Measurements from ENCODE around the gene PAPSS1.

The PAPSS1 gene

DNA sequence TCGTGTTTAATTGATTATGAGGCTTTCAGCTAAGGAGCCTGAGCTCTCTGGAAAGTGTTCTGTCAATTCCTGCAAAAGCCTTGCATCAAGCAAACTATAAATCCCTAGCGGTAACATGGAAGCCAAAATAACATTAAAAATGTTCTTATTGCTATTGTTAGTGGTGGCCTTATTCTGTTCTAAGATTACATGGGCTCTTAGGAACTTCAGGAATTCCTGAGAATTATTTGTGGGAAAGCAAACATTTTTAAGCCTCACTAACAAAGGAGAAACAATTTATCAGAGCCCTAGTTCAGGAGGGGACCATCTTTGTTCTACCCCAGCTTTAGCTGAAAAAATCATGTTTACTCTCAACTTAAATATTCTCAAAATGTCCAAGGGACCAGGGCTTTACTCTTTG, 119.6 kb downstream of the PAPSS1 start:
- H3K4me3 ChIP-seq (replicated peaks in 1 of 2; ENCODE audit: low read depth in 2 of 2, low read length in 2 of 2) = no peak overlapping the region
- DNase-seq (ENCODE audit: low read depth in 2 of 2) = peak; percentile 46 to 50
- TF ChIP-seq, protein P1, sequence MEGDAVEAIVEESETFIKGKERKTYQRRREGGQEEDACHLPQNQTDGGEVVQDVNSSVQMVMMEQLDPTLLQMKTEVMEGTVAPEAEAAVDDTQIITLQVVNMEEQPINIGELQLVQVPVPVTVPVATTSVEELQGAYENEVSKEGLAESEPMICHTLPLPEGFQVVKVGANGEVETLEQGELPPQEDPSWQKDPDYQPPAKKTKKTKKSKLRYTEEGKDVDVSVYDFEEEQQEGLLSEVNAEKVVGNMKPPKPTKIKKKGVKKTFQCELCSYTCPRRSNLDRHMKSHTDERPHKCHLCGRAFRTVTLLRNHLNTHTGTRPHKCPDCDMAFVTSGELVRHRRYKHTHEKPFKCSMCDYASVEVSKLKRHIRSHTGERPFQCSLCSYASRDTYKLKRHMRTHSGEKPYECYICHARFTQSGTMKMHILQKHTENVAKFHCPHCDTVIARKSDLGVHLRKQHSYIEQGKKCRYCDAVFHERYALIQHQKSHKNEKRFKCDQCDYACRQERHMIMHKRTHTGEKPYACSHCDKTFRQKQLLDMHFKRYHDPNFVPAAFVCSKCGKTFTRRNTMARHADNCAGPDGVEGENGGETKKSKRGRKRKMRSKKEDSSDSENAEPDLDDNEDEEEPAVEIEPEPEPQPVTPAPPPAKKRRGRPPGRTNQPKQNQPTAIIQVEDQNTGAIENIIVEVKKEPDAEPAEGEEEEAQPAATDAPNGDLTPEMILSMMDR (IDR thresholded peaks at IDR 0.05; ENCODE audit: low read depth, low read length) = no peak

GRCh38 chr4:107599841-107600240, 120.2 kb downstream of the PAPSS1 start:
- no peak overlapping the region for H3K4me3 ChIP-seq (replicated peaks in 1 of 2; ENCODE audit: low read depth in 2 of 2, low read length in 2 of 2)
- TF ChIP-seq, protein P1 (IDR thresholded peaks at IDR 0.05; ENCODE audit: low read depth, low read length) = no peak
- DNase-seq (ENCODE audit: low read depth in 2 of 2) = no peak

- H3K4me3 ChIP-seq (replicated peaks in 1 of 2; ENCODE audit: low read depth in 2 of 2, low read length in 2 of 2) = no peak overlapping the region
- TF ChIP-seq, protein P1 (IDR thresholded peaks at IDR 0.05; ENCODE audit: low read depth, low read length) = no peak
- DNase-seq (ENCODE audit: low read depth in 2 of 2) = no peak
Observed at GRCh38 chr4:107593230-107593629, 126.8 kb downstream of the PAPSS1 start.

- H3K4me3 ChIP-seq (replicated peaks in 1 of 2; ENCODE audit: low read depth in 2 of 2, low read length in 2 of 2) = no peak overlapping the region
- DNase-seq (ENCODE audit: low read depth in 2 of 2) = no peak
- TF ChIP-seq, protein P1 (IDR thresholded peaks at IDR 0.05; ENCODE audit: low read depth, low read length) = no peak
Observed at GRCh38 chr4:107592519-107592918, 127.5 kb downstream of the PAPSS1 start.

- no peak overlapping the region for H3K4me3 ChIP-seq (replicated peaks in 1 of 2; ENCODE audit: low read depth in 2 of 2, low read length in 2 of 2)
- TF ChIP-seq, protein P1 (IDR thresholded peaks at IDR 0.05; ENCODE audit: low read depth, low read length) = no peak
- DNase-seq (ENCODE audit: low read depth in 2 of 2) = no peak
Observed at GRCh38 chr4:107589269-107589668, 130.8 kb downstream of the PAPSS1 start.

DNA sequence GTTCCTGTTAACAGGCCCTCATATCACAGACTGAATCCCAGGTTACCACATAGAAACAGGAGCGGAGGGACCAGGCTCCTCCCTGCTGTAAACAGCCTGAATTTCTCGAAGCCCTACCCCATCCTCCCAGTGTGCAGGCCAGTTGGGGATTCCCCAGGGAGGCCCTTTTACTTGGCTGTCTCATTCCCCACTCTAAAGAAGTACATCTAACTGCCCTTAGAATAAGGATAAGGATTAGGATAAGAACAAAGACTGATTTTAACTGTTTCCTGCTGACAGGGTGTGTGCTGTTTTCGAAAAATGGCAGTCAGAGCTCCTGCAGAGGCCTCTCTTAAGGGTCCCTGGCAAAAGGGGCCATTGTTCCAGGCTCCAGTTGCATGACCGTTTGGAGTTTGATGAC, 133.7 kb downstream of the PAPSS1 start:
- peak in 1 of 2 donors; percentile 12 for DNase-seq (ENCODE audit: low read depth in 2 of 2)
- H3K4me3 ChIP-seq (replicated peaks in 1 of 2; ENCODE audit: low read depth in 2 of 2, low read length in 2 of 2) = no peak overlapping the region
- TF ChIP-seq, protein P1 (IDR thresholded peaks at IDR 0.05; ENCODE audit: low read depth, low read length) = no peak

GRCh38 chr4:107579099-107579498, 140.9 kb downstream of the PAPSS1 start:
- no peak for DNase-seq (ENCODE audit: low read depth in 2 of 2)
- no peak overlapping the region for H3K4me3 ChIP-seq (replicated peaks in 1 of 2; ENCODE audit: low read depth in 2 of 2, low read length in 2 of 2)
- TF ChIP-seq, protein P1 (IDR thresholded peaks at IDR 0.05; ENCODE audit: low read depth, low read length) = no peak
